H1 (cell line): ENCODE measurements around the gene KIF26A. TPM values are rescaled to one million over a fixed set of nuclear protein-coding genes. Genes with fewer than 3 reads are reported as not detected.
A peak's percentile ranks its signal among the peaks of the same experiment; 100 is the strongest.

Source experiments
- CTCF ChIA-PET: fragments of 300-600 bp; sonication (Branson Sonifier 250); formaldehyde crosslinking; loops from one replicate; lab custom pipeline; 2021; ENCODE audit not compliant: partially characterized antibody; lab: Charles Lee
- POLR2A ChIA-PET: fragments of 300-600 bp; sonication (Branson Sonifier 250); formaldehyde crosslinking; loops from one replicate; lab custom pipeline; 2021; ENCODE audit warnings: inconsistent platforms; ENCODE audit not compliant: partially characterized antibody; lab: Charles Lee
- DNase-seq, 2 experiments: peaks; one replicate each; pipeline versions ENCODE4 v3.0.0 to v3.0.0-alpha.2; 2010 to 2022; ENCODE audit warnings: low spot score in 2 of 2, low read depth in 1 of 2, mixed read lengths in 1 of 2
- FAIRE-seq: peaks from 2 replicates; lab custom pipeline; 2011; peaks lifted over from hg19 to GRCh38; lab: Jason Lieb, UNC
- H2AFZ ChIP-seq: 2 replicates; pipeline ENCODE4 v1.8.1; 2012; ENCODE audit warnings: low read length, inconsistent platforms
- H2AK5ac ChIP-seq: 2 replicates; pipeline ENCODE4 v1.6.1; 2013; ENCODE audit warnings: low read depth, low read length
- H2BK120ac ChIP-seq: replicated peaks from 2 replicates; pipeline ENCODE3; 2013; ENCODE audit warnings: low read depth, low read length, inconsistent platforms
- H2BK12ac ChIP-seq: 2 replicates; pipeline ENCODE4 v1.6.1; 2013; ENCODE audit warnings: low read depth, low read length
- H2BK15ac ChIP-seq: 2 replicates; pipeline ENCODE4 v1.6.1; 2013; ENCODE audit warnings: low read length
- H2BK20ac ChIP-seq: 2 replicates; pipeline ENCODE4 v1.6.1; 2013; ENCODE audit warnings: low read length
- H2BK5ac ChIP-seq: 2 replicates; pipeline ENCODE4 v1.6.1; 2013; ENCODE audit warnings: low read depth, low read length
- H3K14ac ChIP-seq: 2 replicates; pipeline ENCODE4 v1.6.1; 2013; ENCODE audit warnings: inconsistent platforms; ENCODE audit not compliant: insufficient read length
- H3K18ac ChIP-seq: 2 replicates; pipeline ENCODE4 v1.6.1; 2013; ENCODE audit warnings: low read length; ENCODE audit errors: extremely low read depth
- H3K23ac ChIP-seq: 2 replicates; pipeline ENCODE4 v1.6.1; 2013; ENCODE audit warnings: inconsistent platforms; ENCODE audit not compliant: insufficient read length
- H3K23me2 ChIP-seq: 2 replicates; pipeline ENCODE4 v1.6.1; 2013; ENCODE audit warnings: low read depth, low read length
- H3K27ac ChIP-seq: 2 replicates; pipeline ENCODE4 v1.6.1; 2011; ENCODE audit warnings: low read depth, low read length, inconsistent platforms
- H3K27me3 ChIP-seq, 4 experiments: replicated peaks in 1 of 4; 1 replicate in 1 of 4; 2 replicates in 3 of 4; pipeline versions ENCODE4 v1.6.1 to v1.8.1; 2011 to 2013; ENCODE audit warnings: low read length in 3 of 4, mild to moderate bottlenecking in 3 of 4, inconsistent platforms in 2 of 4, mixed read lengths in 2 of 4, moderate library complexity in 1 of 4; ENCODE audit not compliant: control insufficient read depth in 3 of 4, insufficient read depth in 3 of 4; ENCODE audit errors: extremely low read depth in 1 of 4
- H3K36me3 ChIP-seq, 4 experiments: 2 replicates each; pipeline versions ENCODE4 v1.6.1 to v1.8.1; 2011 to 2013; ENCODE audit warnings: mild to moderate bottlenecking in 4 of 4, low read length in 3 of 4, moderate library complexity in 2 of 4, control low read depth in 1 of 4, inconsistent platforms in 1 of 4; ENCODE audit not compliant: insufficient read depth in 4 of 4, control insufficient read depth in 2 of 4
- H3K4ac ChIP-seq: replicated peaks from 2 replicates; pipeline ENCODE3; 2013; ENCODE audit warnings: low read length, low read depth, mixed read lengths, inconsistent platforms; ENCODE audit not compliant: insufficient read length
- H3K4me1 ChIP-seq, 4 experiments: replicated peaks in 1 of 4; 1 replicate in 1 of 4; 2 replicates in 3 of 4; pipeline versions ENCODE4 v1.6.1 to v1.8.1; 2011 to 2013; ENCODE audit warnings: low read length in 3 of 4, inconsistent platforms in 2 of 4, mixed read lengths in 1 of 4; ENCODE audit not compliant: insufficient read depth in 4 of 4, control insufficient read depth in 3 of 4
- H3K4me2 ChIP-seq, 2 experiments: 2 replicates each; pipeline versions ENCODE4 v1.6.1 to v1.8.1; 2011 to 2013; ENCODE audit warnings: low read depth in 2 of 2, low read length in 2 of 2, control low read depth in 1 of 2, inconsistent platforms in 1 of 2, mild to moderate bottlenecking in 1 of 2; ENCODE audit not compliant: insufficient read depth in 1 of 2
- H3K4me3 ChIP-seq, 4 experiments: fragments of 200-600, 300-600 bp in 1 of 4; sonication (generic), shearing (Covaris generic), sonication (Bioruptor Twin) in 1 of 4; 2 replicates each; pipeline versions ENCODE4 v1.5.1 to v1.8.1; 2011 to 2016; ENCODE audit warnings: low read length in 4 of 4, low read depth in 3 of 4, control low read depth in 2 of 4, inconsistent platforms in 2 of 4, mild to moderate bottlenecking in 2 of 4, mixed read lengths in 1 of 4, moderate library complexity in 1 of 4; ENCODE audit not compliant: insufficient read depth in 2 of 4; ENCODE audit errors: extremely low read depth in 1 of 4
- H3K56ac ChIP-seq: replicated peaks from 2 replicates; pipeline ENCODE3; 2013; ENCODE audit warnings: low read depth, mild to moderate bottlenecking, mixed read lengths, low read length, inconsistent platforms; ENCODE audit not compliant: insufficient read length
- H3K79me1 ChIP-seq: 2 replicates; pipeline ENCODE4 v1.6.1; 2013; ENCODE audit warnings: low read depth, low read length, control low read depth
- H3K79me2 ChIP-seq, 2 experiments: 2 replicates each; pipeline versions ENCODE4 v1.6.1 to v1.8.1; 2012 to 2013; ENCODE audit warnings: low read length in 2 of 2, mild to moderate bottlenecking in 2 of 2, inconsistent platforms in 1 of 2; ENCODE audit not compliant: insufficient read depth in 2 of 2, control insufficient read depth in 1 of 2
- H3K9ac ChIP-seq, 4 experiments: replicated peaks in 1 of 4; 1 replicate in 1 of 4; 2 replicates in 3 of 4; pipeline versions ENCODE4 v1.6.1 to v1.8.1; 2011 to 2013; ENCODE audit warnings: low read depth in 3 of 4, low read length in 3 of 4, control low read depth in 2 of 4, mild to moderate bottlenecking in 2 of 4, moderate library complexity in 2 of 4, inconsistent platforms in 1 of 4; ENCODE audit errors: extremely low read depth in 1 of 4
- H3K9me3 ChIP-seq, 2 experiments: 2 replicates each; pipeline versions ENCODE4 v1.6.1 to v1.8.1; 2012 to 2013; ENCODE audit warnings: mild to moderate bottlenecking in 2 of 2, moderate library complexity in 2 of 2, control low read depth in 1 of 2, inconsistent platforms in 1 of 2, low read depth in 1 of 2, low read length in 1 of 2, mixed read lengths in 1 of 2; ENCODE audit not compliant: insufficient read depth in 2 of 2
- H4K20me1 ChIP-seq, 2 experiments: replicated peaks in 1 of 2; 2 replicates each; pipeline versions ENCODE3 to v1.8.1; 2011 to 2013; ENCODE audit warnings: inconsistent platforms in 2 of 2, low read length in 2 of 2, mild to moderate bottlenecking in 1 of 2; ENCODE audit not compliant: insufficient read depth in 2 of 2, control insufficient read depth in 1 of 2
- H4K5ac ChIP-seq: 2 replicates; pipeline ENCODE4 v1.6.1; 2013; ENCODE audit warnings: low read length, low read depth, mixed read lengths, inconsistent platforms; ENCODE audit not compliant: insufficient read length
- H4K8ac ChIP-seq: 2 replicates; pipeline ENCODE4 v1.8.0; 2013; ENCODE audit warnings: mild to moderate bottlenecking, moderate library complexity, low read length, inconsistent platforms; ENCODE audit not compliant: insufficient read depth; ENCODE audit errors: extremely low read depth
- H4K91ac ChIP-seq: replicated peaks from 2 replicates; pipeline ENCODE3; 2013; ENCODE audit warnings: low read length, mixed read lengths, inconsistent platforms; ENCODE audit not compliant: insufficient read length
- BCL11A ChIP-seq, 2 experiments: IDR thresholded peaks; one replicate each; pipeline ENCODE4 v1.6.1; 2011; ENCODE audit warnings: low read depth in 2 of 2, low read length in 2 of 2, mild to moderate bottlenecking in 2 of 2
- CHD1 ChIP-seq: IDR thresholded peaks from 2 replicates; pipeline ENCODE4 v1.6.1; 2012; ENCODE audit warnings: low read depth, low read length, improper control_type of control experiment
- EZH2 ChIP-seq: fragments of 200-600 bp; sonication (generic); IDR thresholded peaks from 2 replicates; pipeline ENCODE4 v1.7.1; 2012; ENCODE audit warnings: low read depth, mild to moderate bottlenecking, moderate library complexity, low read length, inconsistent platforms; ENCODE audit not compliant: severe bottlenecking
- KDM4A ChIP-seq: IDR thresholded peaks from one replicate; pipeline ENCODE4 v1.7.1; 2012; ENCODE audit warnings: low read depth, mild to moderate bottlenecking, moderate library complexity, low read length, inconsistent platforms; ENCODE audit not compliant: severe bottlenecking
- NRF1 ChIP-seq: IDR thresholded peaks from 2 replicates; pipeline ENCODE4 v1.6.1; 2011; ENCODE audit warnings: mild to moderate bottlenecking, low read depth, low read length, improper control_type of control experiment
- POLR2A ChIP-seq, 2 experiments: IDR thresholded peaks; 1 replicate in 1 of 2; 2 replicates in 1 of 2; pipeline ENCODE4 v1.6.1; 2011; ENCODE audit warnings: low read depth in 2 of 2, low read length in 2 of 2, mild to moderate bottlenecking in 2 of 2; ENCODE audit errors: control extremely low read depth in 1 of 2
- POU5F1 ChIP-seq: IDR thresholded peaks from 2 replicates; pipeline ENCODE4 v1.6.1; 2011; ENCODE audit warnings: low read depth, mild to moderate bottlenecking, low read length, moderate library complexity
- RFX5 ChIP-seq: IDR thresholded peaks from 2 replicates; pipeline ENCODE4 v1.6.1; 2011; ENCODE audit warnings: low read depth, low read length, improper control_type of control experiment, borderline replicate concordance
- RXRA ChIP-seq: IDR thresholded peaks from 2 replicates; pipeline ENCODE4 v1.6.1; 2011; ENCODE audit warnings: low read depth, mild to moderate bottlenecking, low read length, moderate library complexity; ENCODE audit not compliant: insufficient read depth
- SP1 ChIP-seq: IDR thresholded peaks from 2 replicates; pipeline ENCODE4 v1.6.1; 2011; ENCODE audit warnings: low read depth, low read length
- SUZ12 ChIP-seq: fragments of 200-600 bp; sonication (generic); IDR thresholded peaks from 2 replicates; pipeline ENCODE4 v1.6.1; 2012; ENCODE audit warnings: mild to moderate bottlenecking, inconsistent platforms, low read length, moderate library complexity, mixed read lengths
- WGBS, 2 experiments: shearing (Covaris generic) in 1 of 2; methylation state at CpG; one replicate each; pipeline versions ENCODE4 v1.1.6 to v1.1.7; 2013 to 2015; ENCODE audit warnings: low lambda C conversion rate in 2 of 2, mixed read lengths in 2 of 2, inconsistent platforms in 1 of 2, low coverage in 1 of 2, missing lambda C conversion rate in 1 of 2; ENCODE audit not compliant: insufficient replicate concordance in 2 of 2, insufficient coverage in 1 of 2, insufficient read length in 1 of 2; ENCODE audit errors: extremely low coverage in 1 of 2, missing lambda C conversion rate in 1 of 2; 5-methylcytosine and 5-hydroxymethylcytosine counted together
- polyA plus RNA-seq, 7 experiments: library from polyadenylated mRNA; depleted of rRNA in 3 of 7; stranded (reverse) in 5 of 7; unstranded in 2 of 7; fragments of >200 nt in 5 of 7; fragments of 200-250 nt in 2 of 7; gene quantifications; 1 replicate in 5 of 7; 2 replicates in 1 of 7; 4 replicates in 1 of 7; pipeline versions ENCODE4 v1.2.1 to v1.2.3, GENCODE V29; 2011 to 2013; ENCODE audit warnings: missing spikeins in 2 of 7, mixed read lengths in 2 of 7
- total RNA-seq: library from RNA; stranded (reverse); fragmentation: NEBNext Ultra II Directional; extraction: Animal tissue kit (Norgen Biotek cat#: 25700); gene quantifications from 2 replicates; pipeline ENCODE4 v1.2.1, GENCODE V29; 2021

KIF26A gene
- total and polyA plus RNA-seq, 2 of the 8 experiments (the other 6 are each of a cell fraction or from before 2014, with no cell fraction given) = 11.5 to 41.6 TPM

DNA sequence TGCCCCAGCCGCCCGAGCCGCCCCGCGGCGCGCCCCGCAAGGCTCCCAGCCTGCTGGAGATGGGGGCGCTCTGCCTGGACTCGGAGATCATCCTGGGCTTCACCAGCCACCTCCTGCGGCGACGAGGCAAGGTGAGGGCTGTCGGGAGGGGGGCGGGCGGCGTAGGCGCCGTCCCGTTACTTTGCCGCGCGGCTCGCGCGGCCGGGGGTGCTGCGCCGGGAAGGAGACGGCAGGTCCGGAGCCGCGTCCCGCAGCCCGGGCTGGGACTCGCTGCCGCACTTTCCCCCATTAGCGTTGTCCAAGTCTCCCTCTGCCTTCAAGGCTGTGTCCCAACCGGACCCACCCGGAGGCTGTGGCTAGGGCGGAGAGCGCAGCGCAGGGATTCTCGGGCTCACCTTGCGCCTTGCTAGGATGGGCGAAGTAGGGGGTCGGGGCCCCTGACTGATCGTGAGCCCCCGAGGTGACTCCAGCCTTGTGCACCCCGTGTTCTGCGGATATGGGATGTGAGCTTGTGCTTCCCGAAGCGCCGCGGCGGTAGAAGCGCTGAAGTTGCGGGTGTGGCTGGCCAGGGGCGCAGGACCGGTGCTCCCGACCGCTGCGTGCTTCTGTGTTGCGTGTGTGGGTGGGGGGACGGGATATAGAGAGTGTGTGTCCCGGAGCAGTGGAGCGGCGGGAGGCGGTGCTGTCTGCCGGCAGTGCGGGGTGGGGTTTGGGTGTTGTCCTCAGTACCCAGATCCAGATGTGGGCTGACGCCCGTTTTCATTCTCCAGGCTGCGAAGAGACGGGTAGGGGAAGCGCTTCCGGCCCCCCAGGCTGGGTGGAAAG lies 1.7 kb upstream of the KIF26A start:
- peaks cover 3% of the 10 kb centered on the region for H3K79me1 ChIP-seq
- no peak for FAIRE-seq
- peak overlapping the region; percentile 64; the same call in 1 of the 2 replicates for H4K8ac ChIP-seq
- H2BK120ac ChIP-seq = no peak overlapping the region
- no peak overlapping the region for H4K5ac ChIP-seq
- CTCF ChIA-PET = interaction anchor here (0.6 to 1.4 kb wide), 5 partner anchors 13 to 690 kb away, joined by 3 to 5 read pairs (median 3); no protein-coding TSS in a partner anchor
- H3K79me2 ChIP-seq = peaks cover 0 to 26% of the 10 kb centered on the region in 2 experiments; a peak in 3 of 4 replicates
- no peak overlapping the region for H2AK5ac ChIP-seq
- POLR2A ChIA-PET = no interaction called here
- no peak overlapping the region for H4K91ac ChIP-seq
- peaks cover 0 to 42% (median 31%) of the 10 kb centered on the region in 4 experiments; a peak in 6 of 7 replicates for H3K4me1 ChIP-seq
- no peak overlapping the region for H2BK15ac ChIP-seq
- no peak overlapping the region for H3K27ac ChIP-seq
- peaks cover 21 to 35% (median 27%) of the 10 kb centered on the region in 4 experiments for H3K27me3 ChIP-seq
- H3K9me3 ChIP-seq = no peaks in the 10 kb centered on the region
- H3K9ac ChIP-seq = no peak overlapping the region
- H2BK12ac ChIP-seq = no peak overlapping the region
- peak overlapping the region; percentile 53 for H3K4ac ChIP-seq
- H3K56ac ChIP-seq = no peak overlapping the region
- peaks cover 10 to 14% of the 10 kb centered on the region in 2 experiments for H4K20me1 ChIP-seq
- peak in 1 of 2 experiments; percentile 59 for DNase-seq
- H3K18ac ChIP-seq = no peak overlapping the region; the same call in 1 of the 2 replicates
- no peak overlapping the region for H2BK5ac ChIP-seq
- peak overlapping the region; percentile 19 to 88 (median 40) for H3K4me3 ChIP-seq
- no peak overlapping the region for H3K23ac ChIP-seq
- H3K23me2 ChIP-seq = peaks cover 31% of the 10 kb centered on the region
- WGBS, 2 experiments = 7% methylated on average over 36 of the region's 77 CpGs; no CpG with 5 or more reads in 1 of the 2 experiments
- no peak overlapping the region for H3K14ac ChIP-seq
- H2AFZ ChIP-seq = no peak overlapping the region
- no peak overlapping the region for H2BK20ac ChIP-seq
- H3K4me2 ChIP-seq = peak overlapping the region; percentile 83 to 88
- no peaks in the 10 kb centered on the region; a peak in 1 of 8 replicates for H3K36me3 ChIP-seq
- no peak for TF ChIP-seq POLR2A (IDR thresholded peaks at IDR 0.05; ENCODE audit: control extremely low read depth in 1 of 2, low read depth in 2 of 2, low read length in 2 of 2)
- no peak for TF ChIP-seq NRF1
- no peak for TF ChIP-seq POU5F1
- peak; percentile 90 for TF ChIP-seq EZH2
- TF ChIP-seq CHD1 = no peak
- TF ChIP-seq SUZ12 = peak; percentile 92
- TF ChIP-seq KDM4A = no peak
- TF ChIP-seq BCL11A (IDR thresholded peaks at IDR 0.05; ENCODE audit: low read depth in 2 of 2, low read length in 2 of 2) = no peak
- no peak for TF ChIP-seq RXRA
- no peak for TF ChIP-seq SP1
- no peak for TF ChIP-seq RFX5
